GM12878 (cell line): ENCODE results near the gene MFSD6. TPM values are rescaled to one million over a fixed set of nuclear protein-coding genes. Genes with fewer than 3 reads are reported as not detected.

Experiments used
- BHLHE40 ChIP-seq, 2 experiments: fragments of 450-650 bp in 1 of 2; IDR thresholded peaks; 2 replicates each; pipeline ENCODE4 v1.6.1; 2011 to 2017; ENCODE audit warnings: low read depth in 2 of 2, borderline replicate concordance in 1 of 2, improper control_type of control experiment in 1 of 2, low read length in 1 of 2, mild to moderate bottlenecking in 1 of 2
- CEBPB ChIP-seq, 2 experiments: fragments of 150-350 bp in 1 of 2; IDR thresholded peaks; 2 replicates each; pipeline ENCODE4 v1.6.1; 2012 to 2014; ENCODE audit warnings: low read depth in 2 of 2, low read length in 2 of 2, borderline replicate concordance in 1 of 2, inconsistent platforms in 1 of 2
- CREM ChIP-seq: IDR thresholded peaks from 2 replicates; pipeline ENCODE4 v1.6.1; 2014; ENCODE audit warnings: antibody characterized with exemption, low read depth
- E2F4 ChIP-seq: IDR thresholded peaks from 2 replicates; pipeline ENCODE4 v1.6.1; 2012; ENCODE audit warnings: low read depth, low read length, improper control_type of control experiment
- E4F1 ChIP-seq: fragments of 450-650 bp; IDR thresholded peaks from 2 replicates; pipeline ENCODE4 v1.6.1; 2018; ENCODE audit warnings: borderline replicate concordance, mild to moderate bottlenecking; ENCODE audit not compliant: partially characterized antibody
- EP300 ChIP-seq, 2 experiments: fragments of 150-350 bp in 1 of 2; IDR thresholded peaks; 2 replicates each; pipeline ENCODE4 v1.6.1; 2011 to 2012; ENCODE audit warnings: low read depth in 2 of 2, low read length in 2 of 2, borderline replicate concordance in 1 of 2, improper control_type of control experiment in 1 of 2, inconsistent platforms in 1 of 2; ENCODE audit not compliant: control insufficient read depth in 1 of 2
- FOXM1 ChIP-seq: IDR thresholded peaks from 2 replicates; pipeline ENCODE4 v1.6.1; 2012; ENCODE audit warnings: low read depth, mild to moderate bottlenecking, inconsistent platforms, low read length, moderate library complexity
- HDGF ChIP-seq: fragments of 450-650 bp; IDR thresholded peaks from 2 replicates; pipeline ENCODE4 v1.6.1; 2016; ENCODE audit warnings: antibody characterized with exemption
- MEF2A ChIP-seq: IDR thresholded peaks from 2 replicates; pipeline ENCODE4 v1.6.1; 2011; ENCODE audit warnings: low read depth, mild to moderate bottlenecking, low read length, moderate library complexity; ENCODE audit not compliant: insufficient read depth
- MEF2B ChIP-seq: fragments of 450-650 bp; IDR thresholded peaks from 2 replicates; pipeline ENCODE4 v1.6.1; 2018; ENCODE audit warnings: mild to moderate bottlenecking, moderate library complexity; ENCODE audit not compliant: partially characterized antibody, poor library complexity, severe bottlenecking
- NFIC ChIP-seq: IDR thresholded peaks from 2 replicates; pipeline ENCODE4 v1.6.1; 2012; ENCODE audit warnings: low read depth, mild to moderate bottlenecking, inconsistent platforms, low read length, moderate library complexity
- NFYA ChIP-seq: IDR thresholded peaks from 2 replicates; pipeline ENCODE4 v1.6.1; 2011; ENCODE audit warnings: low read depth, mild to moderate bottlenecking, low read length, improper control_type of control experiment, borderline replicate concordance
- NFYB ChIP-seq: IDR thresholded peaks from 2 replicates; pipeline ENCODE4 v1.6.1; 2011; ENCODE audit warnings: low read depth, mild to moderate bottlenecking, low read length, improper control_type of control experiment, moderate library complexity; ENCODE audit not compliant: insufficient read depth
- SMAD1 ChIP-seq: fragments of 450-650 bp; IDR thresholded peaks from 2 replicates; pipeline ENCODE4 v1.6.1; 2018; ENCODE audit warnings: mild to moderate bottlenecking, low read depth; ENCODE audit not compliant: partially characterized antibody
- SMARCA5 ChIP-seq: fragments of 450-650 bp; IDR thresholded peaks from 2 replicates; pipeline ENCODE4 v1.6.1; 2017; ENCODE audit warnings: mild to moderate bottlenecking
- TARDBP ChIP-seq: IDR thresholded peaks from 2 replicates; pipeline ENCODE4 v1.6.1; 2016; ENCODE audit warnings: borderline replicate concordance
- TCF12 ChIP-seq: IDR thresholded peaks from 2 replicates; pipeline ENCODE4 v1.6.1; 2011; ENCODE audit warnings: low read depth, mild to moderate bottlenecking, low read length
- TCF3 ChIP-seq: IDR thresholded peaks from 2 replicates; pipeline ENCODE4 v1.6.1; 2012; ENCODE audit warnings: low read depth, mild to moderate bottlenecking, low read length, borderline replicate concordance; ENCODE audit not compliant: insufficient read depth
- ZNF24 ChIP-seq: fragments of 450-650 bp; IDR thresholded peaks from 2 replicates; pipeline ENCODE4 v1.6.1; 2017; ENCODE audit warnings: antibody characterized with exemption, mild to moderate bottlenecking
- polyA plus RNA-seq, 11 experiments: library from polyadenylated mRNA; depleted of rRNA in 4 of 11; unstranded in 6 of 11; stranded (reverse) in 5 of 11; fragments of >200 nt; fragmentation: Nextera tagmentation in 4 of 11; fragmentation: Illumina TruSeq in 1 of 11; extraction: Ambion mirVana in 4 of 11; extraction: Trizol in 1 of 11; gene quantifications; 1 replicate in 1 of 11; 2 replicates in 10 of 11; pipeline versions ENCODE4 v1.2.1 to v1.2.3, GENCODE V29; 2011 to 2016; ENCODE audit warnings: inconsistent platforms in 2 of 11, missing spikeins in 2 of 11, low read depth in 1 of 11
- total RNA-seq, 4 experiments: library from RNA; depleted of rRNA in 3 of 4; stranded (reverse); fragments of >200 nt in 3 of 4; fragmentation: Illumina TruSeq in 1 of 4; extraction: Trizol in 1 of 4; gene quantifications; 2 replicates each; pipeline versions ENCODE4 v1.2.1 to v1.2.3, GENCODE V29; 2013 to 2021
- TF ChIP-seq, protein P1 (sequence below): IDR thresholded peaks from 2 replicates; pipeline ENCODE4 v1.6.1; 2011; ENCODE audit warnings: borderline replicate concordance, low read depth, mild to moderate bottlenecking, moderate library complexity, mixed read lengths, low read length; ENCODE audit not compliant: insufficient read depth; ENCODE audit errors: extremely low read length
- TF ChIP-seq, protein P2 (sequence below): fragments of 450-650 bp; IDR thresholded peaks from 2 replicates; pipeline ENCODE4 v1.6.1; 2017; ENCODE audit warnings: mild to moderate bottlenecking, low read depth, inconsistent platforms; ENCODE audit not compliant: poor library complexity, severe bottlenecking
- TF ChIP-seq, protein P3 (sequence below): IDR thresholded peaks from 2 replicates; pipeline ENCODE4 v1.6.1; 2012; ENCODE audit warnings: low read length, inconsistent platforms

Gene MFSD6
- total and polyA plus RNA-seq, 10 of the 15 experiments (the other 5 are each of a cell fraction or from before 2014, with no cell fraction given): 6.7 to 42.6 (median 24.2) TPM

DNA sequence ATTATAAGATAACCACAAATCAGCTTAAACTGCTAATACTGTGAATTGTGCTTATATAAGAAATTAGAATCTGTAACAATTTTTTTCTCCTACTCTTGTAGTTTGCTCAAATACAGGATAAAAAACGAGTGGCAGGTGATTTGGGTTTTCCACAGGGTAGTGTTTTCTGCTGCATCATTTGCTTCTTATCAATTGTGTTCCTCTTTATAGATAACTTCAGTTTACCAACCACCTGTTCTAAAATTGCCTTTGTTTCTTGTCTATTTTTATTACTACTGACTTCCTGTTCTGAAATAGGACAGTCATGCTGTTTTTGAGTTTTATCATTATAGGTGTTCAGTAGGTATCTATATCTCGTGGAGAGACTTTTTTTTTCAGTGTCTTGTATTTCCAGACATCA, 56.9 kb downstream of the MFSD6 start (continued):
- TF ChIP-seq, protein P1, sequence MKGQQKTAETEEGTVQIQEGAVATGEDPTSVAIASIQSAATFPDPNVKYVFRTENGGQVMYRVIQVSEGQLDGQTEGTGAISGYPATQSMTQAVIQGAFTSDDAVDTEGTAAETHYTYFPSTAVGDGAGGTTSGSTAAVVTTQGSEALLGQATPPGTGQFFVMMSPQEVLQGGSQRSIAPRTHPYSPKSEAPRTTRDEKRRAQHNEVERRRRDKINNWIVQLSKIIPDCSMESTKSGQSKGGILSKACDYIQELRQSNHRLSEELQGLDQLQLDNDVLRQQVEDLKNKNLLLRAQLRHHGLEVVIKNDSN: no peak
- peak; percentile 62; the same call in 1 of the 2 replicates for TF ChIP-seq FOXM1
- TF ChIP-seq EP300 (IDR thresholded peaks at IDR 0.05; ENCODE audit: borderline replicate concordance in 1 of 2, control insufficient read depth in 1 of 2, low read depth in 2 of 2, low read length in 2 of 2): no peak
- TF ChIP-seq HDGF: no peak
- TF ChIP-seq TCF12: no peak
- no peak for TF ChIP-seq E4F1
- no peak for TF ChIP-seq TARDBP
- TF ChIP-seq NFYB: no peak
- no peak for TF ChIP-seq E2F4
- TF ChIP-seq, protein P2, sequence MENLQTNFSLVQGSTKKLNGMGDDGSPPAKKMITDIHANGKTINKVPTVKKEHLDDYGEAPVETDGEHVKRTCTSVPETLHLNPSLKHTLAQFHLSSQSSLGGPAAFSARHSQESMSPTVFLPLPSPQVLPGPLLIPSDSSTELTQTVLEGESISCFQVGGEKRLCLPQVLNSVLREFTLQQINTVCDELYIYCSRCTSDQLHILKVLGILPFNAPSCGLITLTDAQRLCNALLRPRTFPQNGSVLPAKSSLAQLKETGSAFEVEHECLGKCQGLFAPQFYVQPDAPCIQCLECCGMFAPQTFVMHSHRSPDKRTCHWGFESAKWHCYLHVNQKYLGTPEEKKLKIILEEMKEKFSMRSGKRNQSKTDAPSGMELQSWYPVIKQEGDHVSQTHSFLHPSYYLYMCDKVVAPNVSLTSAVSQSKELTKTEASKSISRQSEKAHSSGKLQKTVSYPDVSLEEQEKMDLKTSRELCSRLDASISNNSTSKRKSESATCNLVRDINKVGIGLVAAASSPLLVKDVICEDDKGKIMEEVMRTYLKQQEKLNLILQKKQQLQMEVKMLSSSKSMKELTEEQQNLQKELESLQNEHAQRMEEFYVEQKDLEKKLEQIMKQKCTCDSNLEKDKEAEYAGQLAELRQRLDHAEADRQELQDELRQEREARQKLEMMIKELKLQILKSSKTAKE: no peak
- no peak for TF ChIP-seq TCF3
- TF ChIP-seq SMARCA5: no peak
- TF ChIP-seq ZNF24: no peak
- peak; percentile 94 for TF ChIP-seq MEF2A
- TF ChIP-seq, protein P3, sequence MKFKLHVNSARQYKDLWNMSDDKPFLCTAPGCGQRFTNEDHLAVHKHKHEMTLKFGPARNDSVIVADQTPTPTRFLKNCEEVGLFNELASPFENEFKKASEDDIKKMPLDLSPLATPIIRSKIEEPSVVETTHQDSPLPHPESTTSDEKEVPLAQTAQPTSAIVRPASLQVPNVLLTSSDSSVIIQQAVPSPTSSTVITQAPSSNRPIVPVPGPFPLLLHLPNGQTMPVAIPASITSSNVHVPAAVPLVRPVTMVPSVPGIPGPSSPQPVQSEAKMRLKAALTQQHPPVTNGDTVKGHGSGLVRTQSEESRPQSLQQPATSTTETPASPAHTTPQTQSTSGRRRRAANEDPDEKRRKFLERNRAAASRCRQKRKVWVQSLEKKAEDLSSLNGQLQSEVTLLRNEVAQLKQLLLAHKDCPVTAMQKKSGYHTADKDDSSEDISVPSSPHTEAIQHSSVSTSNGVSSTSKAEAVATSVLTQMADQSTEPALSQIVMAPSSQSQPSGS: peak; percentile 62; the same call in 1 of the 2 replicates
- TF ChIP-seq NFYA: no peak
- peak; percentile 75 for TF ChIP-seq NFIC
- no peak for TF ChIP-seq CREM
- peak; percentile 23 for TF ChIP-seq MEF2B
- peak in 1 of 2 experiments; percentile 41; a peak in 1 of 4 replicates for TF ChIP-seq CEBPB (IDR thresholded peaks at IDR 0.05; ENCODE audit: borderline replicate concordance in 1 of 2, low read depth in 2 of 2, low read length in 2 of 2)
- no peak for TF ChIP-seq SMAD1
- TF ChIP-seq BHLHE40 (IDR thresholded peaks at IDR 0.05; ENCODE audit: borderline replicate concordance in 1 of 2, low read depth in 2 of 2, low read length in 1 of 2): no peak
- TF ChIP-seq, all 136 proteins: peak for 9
